GM21723 (cell line): ENCODE data around the gene ADGRA1.
"Not testable (repeated sequence)": the region's sequence is repeated elsewhere in the genome, so short reads cannot be mapped to it uniquely, and the experiment has no call there.

ENCODE experiments used
- ATAC-seq: cut with Tn5 transposase; IDR thresholded peaks from one replicate; pipeline ENCODE4 v1.9.1; 2021; ENCODE audit warnings: mild to moderate bottlenecking, moderate library complexity; ENCODE audit not compliant: unreplicated experiment

The ADGRA1 gene, protein sequence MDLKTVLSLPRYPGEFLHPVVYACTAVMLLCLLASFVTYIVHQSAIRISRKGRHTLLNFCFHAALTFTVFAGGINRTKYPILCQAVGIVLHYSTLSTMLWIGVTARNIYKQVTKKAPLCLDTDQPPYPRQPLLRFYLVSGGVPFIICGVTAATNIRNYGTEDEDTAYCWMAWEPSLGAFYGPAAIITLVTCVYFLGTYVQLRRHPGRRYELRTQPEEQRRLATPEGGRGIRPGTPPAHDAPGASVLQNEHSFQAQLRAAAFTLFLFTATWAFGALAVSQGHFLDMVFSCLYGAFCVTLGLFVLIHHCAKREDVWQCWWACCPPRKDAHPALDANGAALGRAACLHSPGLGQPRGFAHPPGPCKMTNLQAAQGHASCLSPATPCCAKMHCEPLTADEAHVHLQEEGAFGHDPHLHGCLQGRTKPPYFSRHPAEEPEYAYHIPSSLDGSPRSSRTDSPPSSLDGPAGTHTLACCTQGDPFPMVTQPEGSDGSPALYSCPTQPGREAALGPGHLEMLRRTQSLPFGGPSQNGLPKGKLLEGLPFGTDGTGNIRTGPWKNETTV

DNA sequence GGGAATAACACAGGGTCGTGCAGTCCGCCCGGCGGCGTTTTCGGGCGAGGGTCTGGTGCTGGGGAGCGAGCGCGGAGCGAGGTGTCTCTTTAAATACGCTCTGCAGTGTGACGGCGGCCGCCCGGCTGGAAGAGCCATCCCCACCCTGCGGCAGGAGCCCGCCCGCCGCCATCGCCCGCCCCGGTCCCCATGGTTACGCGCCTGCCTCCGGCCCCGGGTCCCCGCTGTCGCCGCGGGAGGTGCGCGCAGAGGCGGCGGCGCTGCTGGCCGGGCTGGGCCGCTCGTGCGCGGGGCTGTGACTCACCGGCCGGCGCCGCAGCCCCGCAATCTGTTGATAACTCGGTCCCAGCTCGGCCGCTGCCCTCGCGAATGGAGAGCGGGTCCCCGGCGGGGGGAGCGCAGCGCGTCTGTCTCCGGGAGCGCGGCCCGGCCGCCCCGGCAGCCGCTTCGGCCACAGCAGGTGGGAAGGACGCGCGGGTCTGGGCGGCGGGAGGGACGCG lies at the start of gene ADGRA1:
ADGRA1 (plus strand) TSS at position 246 of the 500 bp plus-strand sequence. CDS start 986 bp downstream, outside the sequence.
- ATAC-seq: no peak

DNA sequence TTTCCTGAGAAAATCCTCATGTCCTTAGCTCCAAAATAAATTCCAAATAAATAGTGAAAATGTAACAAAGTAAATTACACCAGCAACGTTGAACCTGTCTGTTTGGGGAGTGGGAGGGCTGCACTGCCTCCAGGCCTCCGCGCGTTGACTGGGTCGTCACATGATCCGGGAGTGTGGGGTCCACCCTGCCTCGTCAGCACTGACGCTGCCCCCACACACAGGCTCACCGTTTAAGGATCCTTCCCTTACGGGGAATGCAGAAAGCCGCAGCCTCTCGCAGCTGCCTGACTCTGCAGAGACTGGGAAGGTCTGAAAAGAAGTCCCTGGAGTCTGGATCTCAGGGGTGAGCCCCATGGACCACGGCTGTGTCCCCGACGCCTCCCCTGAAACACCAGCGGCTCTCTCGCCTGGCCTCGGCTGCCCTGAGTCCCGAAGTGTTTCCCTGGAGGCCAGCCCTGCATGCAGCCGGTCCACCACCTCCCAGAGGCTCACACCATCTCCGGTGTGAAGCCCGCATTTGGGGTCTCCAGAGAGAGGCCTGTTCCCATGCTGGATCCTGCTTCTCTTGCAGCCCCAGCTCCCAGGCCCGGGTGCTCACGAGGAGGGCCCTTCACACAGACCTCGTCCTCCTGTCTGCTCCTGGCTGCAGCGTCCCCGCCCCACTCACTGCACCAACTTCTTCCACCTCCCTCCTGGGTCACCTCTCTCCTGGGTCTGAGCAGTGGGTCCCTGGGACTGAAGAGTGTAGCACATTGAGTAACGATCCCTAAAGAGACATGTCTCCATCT lies 49.5 kb upstream of the ADGRA1 start:
- ATAC-seq: no peak

DNA sequence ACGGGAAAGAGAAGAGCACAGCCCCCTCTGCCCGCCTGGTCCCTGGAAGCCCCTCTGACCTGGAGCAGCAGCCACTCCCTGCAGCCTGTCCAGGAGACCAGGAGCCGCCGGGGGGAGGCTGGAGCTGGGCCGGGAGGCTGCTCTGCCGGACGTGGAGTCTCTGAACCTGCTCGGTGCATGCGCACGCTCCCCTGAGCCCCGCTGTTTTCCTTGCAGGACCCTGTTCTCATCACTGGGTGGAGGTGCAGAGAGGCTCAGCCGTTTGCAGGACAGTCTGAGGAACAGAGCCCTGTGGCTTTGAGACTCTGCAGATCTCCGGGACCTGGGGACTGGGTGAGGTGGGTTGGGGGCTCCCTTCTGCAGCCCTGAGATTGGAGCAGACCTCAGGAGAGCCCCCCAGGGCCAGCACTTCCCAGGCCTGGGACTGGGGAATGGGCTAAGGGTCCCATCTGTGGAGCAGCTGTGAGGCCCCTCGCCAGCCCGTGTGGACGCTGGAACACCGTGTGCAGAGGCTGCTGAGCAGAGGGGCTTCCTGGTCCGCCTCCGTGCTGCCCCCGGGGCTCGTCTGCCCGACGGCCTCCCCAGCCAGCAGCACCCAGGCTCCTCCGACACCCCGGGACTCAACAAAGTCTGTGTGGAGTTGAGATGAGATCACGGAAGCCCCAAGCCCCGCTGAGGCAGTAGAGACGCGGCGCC lies 48.5 kb upstream of the ADGRA1 start:
- no peak for ATAC-seq

DNA sequence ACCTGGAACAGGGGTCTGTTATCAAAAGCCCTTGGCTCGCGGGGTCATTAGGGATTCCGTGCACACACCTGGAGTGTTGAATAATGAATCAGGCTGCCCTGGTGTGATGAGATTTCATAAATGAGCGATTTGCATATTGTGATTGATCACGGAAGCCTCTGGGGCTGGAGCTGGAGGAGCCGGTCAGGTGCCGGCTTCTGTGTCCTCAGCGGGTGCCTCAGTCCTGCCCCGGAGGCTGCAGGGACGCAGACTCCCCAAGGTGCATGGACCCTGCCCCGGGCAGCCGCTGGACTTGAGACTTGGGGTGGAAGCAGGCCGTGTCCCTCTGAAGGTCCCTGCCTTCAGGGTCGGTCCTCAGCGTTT lies 47.9 kb upstream of the ADGRA1 start:
- ATAC-seq: no peak

DNA sequence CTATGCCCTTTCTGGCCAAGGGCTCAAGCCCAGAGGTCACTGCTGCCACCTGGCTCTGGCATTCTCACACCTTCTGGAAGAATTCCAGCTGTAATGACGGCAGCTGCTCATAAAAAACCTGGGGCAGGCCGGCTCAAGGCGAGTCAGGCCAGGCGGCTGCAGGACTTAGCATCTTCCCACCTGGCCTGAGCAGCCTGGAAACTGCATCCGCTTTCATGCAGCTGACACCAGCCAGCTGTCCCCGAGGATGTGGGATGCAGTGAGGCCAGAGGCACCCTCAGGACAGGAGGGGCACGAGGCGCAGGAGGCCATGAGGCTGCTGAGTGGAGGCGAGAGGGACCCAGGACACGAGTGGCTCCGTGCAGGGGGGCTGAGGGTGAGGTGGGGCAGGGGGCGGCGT lies 47.5 kb upstream of the ADGRA1 start:
- ATAC-seq: no peak

DNA sequence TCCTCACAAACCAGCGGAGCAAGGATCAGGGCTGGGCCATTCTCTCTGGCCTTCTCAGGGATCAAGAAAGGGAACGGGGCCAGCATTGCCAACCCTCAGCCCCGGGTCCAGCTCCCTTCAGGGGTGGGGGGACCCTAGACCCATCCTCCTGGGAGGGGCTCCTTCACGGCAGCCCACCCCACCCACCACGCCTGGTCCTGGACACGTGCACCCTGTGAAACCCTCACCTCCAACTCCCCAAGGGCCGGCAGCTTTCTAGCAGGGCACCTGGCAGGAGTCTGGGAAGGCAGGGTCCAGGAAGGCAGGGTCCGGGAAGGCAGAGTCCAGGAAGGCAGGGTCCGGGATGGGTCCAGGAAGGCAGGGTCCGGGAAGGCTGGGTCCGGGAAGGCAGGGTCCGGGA lies 46.6 kb upstream of the ADGRA1 start:
- ATAC-seq: no peak

DNA sequence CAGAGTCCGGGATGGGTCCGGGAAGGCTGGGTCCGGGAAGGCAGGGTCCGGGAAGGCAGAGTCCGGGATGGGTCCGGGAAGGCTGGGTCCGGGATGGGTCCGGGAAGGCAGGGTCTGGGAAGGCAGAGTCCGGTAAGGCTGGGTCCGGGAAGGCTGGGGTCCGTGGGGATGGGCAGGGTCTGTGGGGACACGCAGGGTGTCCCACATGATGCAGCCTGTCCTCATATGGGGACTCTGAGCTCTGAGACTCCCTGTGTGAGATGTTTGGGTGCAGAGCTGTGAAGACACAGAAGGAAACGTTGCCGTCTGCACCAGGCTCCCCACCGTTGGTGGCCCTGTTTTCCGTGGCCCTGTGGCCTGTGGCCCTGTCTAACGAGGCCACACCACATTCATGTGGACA lies 45.7 kb upstream of the ADGRA1 start:
- ATAC-seq: no peak

DNA sequence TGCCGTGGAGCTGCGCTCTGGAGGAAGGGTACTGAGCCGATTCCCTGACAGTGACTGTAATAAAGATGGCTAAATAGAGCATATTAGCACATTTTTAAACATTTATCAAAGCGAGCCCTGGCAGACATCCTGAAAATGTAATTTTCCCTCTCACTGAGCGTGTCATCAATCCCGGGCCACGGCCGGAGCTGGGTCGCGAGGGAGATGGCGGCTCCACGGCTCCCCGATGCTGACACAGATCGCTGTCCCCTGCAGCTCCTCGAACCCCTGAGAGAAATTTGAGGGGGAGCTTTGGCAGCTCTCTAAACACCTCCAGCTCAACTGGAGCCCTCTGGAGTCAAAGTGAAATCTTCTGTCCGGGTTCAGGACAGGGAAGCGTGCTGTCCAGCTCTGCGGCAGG lies 44.9 kb upstream of the ADGRA1 start:
- no peak for ATAC-seq

DNA sequence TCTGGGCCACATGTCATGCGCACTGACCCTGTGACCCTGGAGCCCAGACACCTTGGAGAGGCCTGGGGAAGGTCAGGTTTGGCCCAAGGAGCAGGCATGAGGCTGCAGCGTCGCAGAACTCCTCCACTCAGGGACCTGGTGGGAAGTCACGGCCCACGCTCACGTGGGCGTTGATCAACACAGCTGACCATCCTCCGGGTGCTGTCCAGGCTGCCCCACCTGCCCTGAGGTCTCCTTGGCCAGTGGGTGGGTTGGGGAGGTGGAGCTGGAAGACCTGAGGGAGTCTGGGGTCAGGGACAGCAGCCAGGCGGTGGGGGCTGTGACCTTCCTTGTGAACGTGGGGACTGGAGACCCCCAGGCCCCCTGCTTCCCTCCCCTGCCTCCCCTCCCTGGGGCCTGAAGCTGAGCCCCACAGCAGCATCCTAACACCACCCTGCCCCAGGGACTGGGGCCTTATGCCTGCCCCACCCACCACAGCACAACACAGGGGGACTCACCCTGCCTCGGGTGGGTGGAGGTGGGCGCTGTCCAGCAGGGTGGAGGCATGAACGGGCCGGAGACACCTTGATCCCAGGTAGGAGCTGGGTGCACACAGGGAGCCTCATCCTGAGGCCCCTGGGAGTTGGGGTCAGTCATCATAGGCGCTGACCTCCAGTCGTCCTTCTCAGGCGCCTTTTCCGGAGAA lies 44.0 kb upstream of the ADGRA1 start:
- no peak for ATAC-seq

DNA sequence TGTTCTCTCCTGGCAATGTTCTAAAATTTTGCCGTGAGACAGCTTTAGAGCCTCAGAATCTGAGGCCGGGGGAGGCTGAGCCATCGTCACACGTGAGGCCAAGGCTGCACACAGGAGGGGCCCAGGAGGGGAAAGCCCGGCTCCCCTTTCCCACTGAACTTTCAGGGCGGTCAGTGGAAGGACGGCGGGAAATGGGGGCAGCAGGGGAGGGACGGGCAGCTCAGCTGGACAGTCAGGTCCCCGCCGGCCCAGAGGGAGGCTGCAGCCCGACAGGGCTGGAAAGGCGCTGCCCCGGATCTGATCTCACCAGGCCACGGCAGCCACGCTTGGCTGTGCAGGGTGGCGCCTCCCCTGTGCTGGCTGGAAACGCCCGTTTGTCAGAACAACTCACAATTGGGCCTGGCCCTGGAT lies 43.3 kb upstream of the ADGRA1 start:
- ATAC-seq: no peak

DNA sequence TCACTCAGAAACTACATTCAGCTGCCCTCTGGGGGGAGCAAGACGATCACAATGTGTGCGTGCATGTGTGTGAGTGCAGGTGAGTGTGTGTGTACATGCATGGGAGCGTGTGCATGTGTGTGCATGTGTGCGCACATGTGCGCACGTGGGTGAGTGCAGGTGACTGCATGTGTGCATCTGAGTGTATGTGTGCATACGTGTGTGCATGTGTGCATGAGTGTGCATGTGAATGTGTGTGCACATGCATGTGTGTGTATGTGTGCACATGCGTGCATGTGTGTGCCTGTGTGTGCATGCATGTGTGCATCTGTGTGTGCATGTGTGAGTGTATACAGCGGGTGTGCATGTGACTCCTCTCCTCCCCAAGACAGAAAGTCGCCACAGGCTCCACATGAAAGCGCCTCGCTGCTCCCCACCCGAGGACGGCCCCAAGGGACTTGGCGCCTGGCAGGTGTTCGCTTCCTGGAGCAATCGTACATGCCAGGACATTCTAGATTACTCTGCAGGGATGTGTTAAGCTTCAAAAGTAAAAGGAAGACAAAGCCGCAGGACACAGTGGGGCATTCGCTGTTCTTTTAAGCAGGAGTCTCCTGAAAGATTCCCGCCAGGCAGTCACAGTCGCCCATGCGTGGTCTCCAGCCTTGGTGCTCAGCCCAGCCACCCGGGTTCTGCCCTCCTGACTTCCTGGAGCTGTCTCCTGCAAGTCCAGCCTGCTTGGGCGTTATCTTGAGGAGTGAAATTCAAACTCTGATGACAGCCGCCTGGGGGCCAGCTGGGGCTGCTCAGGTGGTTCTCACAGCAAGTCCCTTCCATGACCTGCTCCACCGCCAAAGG lies 42.0 kb upstream of the ADGRA1 start:
- ATAC-seq: no peak

DNA sequence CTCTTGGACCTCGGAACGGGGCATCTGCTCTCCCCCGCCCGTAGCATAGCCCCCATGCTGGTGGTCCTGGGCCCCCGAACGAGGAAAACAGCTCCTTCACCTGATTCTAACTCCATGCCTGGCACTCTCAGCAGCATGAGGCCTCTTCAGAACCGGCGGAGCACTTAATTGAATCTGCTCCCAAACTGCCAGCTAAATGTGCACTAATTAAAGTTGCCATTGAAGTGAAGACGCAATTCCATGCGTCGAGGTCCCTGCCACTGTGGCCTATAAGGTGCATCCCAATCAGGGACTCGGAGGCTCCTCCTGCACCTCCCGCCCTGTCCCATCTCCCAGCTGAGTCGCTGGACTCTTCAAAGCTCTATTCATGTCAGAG lies 41.3 kb upstream of the ADGRA1 start:
- no peak for ATAC-seq

DNA sequence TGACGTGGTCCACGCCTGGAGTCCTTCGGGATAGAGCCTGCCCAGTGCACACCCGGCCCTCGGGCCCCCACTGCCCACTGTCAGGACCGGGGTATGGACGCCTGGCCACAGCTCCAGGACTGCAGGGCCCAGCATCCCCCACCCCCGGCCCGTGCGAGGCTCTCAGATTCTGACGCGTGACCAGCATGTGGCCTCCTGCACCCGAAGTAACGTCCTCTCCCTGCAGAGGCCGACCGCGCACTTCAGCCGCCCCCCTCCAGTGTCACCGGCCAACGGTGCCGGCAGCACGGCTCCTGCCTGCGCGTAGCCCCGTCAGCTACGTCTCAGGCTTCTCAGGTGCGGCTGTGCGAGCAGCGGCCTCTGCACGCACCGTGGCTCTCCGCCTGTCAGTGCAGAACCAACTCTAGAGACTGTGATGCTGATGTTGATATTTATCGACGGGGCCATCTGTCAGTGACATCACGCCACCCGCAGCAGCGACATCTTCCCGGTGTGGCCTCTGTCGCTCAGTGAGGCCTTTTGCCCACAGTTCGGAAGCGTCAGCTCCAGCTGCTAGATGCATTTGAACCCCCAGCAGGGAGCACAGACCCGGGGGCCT lies 40.1 kb upstream of the ADGRA1 start:
- ATAC-seq: no peak

DNA sequence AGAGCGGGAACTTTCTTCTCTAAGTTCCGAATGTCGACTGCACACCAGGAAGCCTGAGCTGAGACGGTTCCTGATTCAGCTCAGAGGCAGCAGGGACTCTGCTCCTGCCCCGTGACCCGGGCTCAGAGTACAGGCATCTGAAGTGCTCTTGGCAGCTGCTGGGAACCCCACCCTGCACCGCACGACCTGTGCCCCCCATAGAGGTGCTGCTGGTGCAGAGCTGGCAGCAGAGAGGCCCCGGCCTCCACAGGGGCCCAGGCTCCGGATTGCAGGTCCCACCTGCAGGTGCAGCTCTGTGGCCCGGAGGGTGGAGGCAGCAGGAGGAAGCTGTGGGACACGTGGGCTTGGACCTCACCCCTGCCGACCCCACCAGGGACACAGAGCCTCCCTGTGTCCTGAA lies 39.5 kb upstream of the ADGRA1 start:
- no peak for ATAC-seq

DNA sequence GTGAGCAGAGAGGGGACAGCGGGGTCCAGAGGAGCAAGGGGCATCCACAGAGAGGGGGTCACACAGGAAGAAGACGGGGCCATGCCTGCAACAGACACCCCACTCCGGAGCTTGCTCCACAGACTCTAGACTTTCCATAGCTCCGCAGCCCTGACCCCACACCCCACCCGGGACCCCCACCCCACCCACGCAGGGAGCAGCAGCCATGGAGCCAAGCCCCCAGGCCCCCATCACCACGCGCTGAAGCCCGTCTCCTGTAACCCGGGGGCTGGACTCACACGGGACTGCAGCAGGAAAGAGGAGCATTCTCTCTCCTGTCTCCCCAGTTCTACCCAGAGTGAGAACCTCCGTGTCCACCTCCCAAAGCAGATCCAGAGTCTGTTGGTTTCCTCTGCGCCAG lies 38.8 kb upstream of the ADGRA1 start:
- no peak for ATAC-seq

DNA sequence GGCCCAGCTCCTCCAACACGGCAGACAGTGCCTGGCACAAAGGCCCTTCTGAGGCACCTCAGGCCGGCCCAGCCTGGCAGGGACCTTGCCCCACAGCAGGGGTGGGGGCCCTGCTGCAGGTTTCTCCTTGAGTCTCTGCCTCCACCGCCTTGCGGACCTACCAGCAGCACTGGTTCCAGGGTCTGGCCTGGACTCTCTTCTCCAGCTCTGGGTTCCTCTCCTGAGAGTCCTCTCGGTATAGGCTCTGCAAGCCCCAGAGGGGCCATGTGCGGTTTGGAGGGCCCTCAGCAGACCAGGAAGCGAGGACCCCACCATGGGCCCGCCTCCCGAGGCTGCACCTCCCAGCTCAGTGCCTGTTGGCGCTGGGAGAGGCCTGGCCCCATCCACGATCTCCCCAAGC lies 38.1 kb upstream of the ADGRA1 start:
- no peak for ATAC-seq

DNA sequence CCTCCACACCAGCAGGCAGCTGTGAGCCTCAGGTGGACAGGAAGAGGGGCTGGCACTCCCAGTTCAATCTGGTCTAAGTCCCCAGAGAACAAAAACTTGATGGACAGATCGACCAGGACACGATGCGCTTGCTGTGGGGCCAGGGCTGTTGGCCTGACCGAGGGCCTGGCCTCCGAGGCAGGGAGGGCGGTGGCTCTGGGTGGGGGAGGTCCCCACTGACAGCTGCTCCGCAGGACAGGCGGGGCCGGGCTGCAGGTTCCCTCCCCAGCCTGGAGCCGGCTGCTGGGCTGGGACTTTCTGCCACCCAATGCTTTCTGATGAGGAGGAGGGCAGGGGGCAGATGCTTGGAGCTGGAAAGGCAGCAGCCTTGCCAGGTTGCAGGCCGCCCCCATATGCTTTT lies 37.4 kb upstream of the ADGRA1 start:
- ATAC-seq: no peak

DNA sequence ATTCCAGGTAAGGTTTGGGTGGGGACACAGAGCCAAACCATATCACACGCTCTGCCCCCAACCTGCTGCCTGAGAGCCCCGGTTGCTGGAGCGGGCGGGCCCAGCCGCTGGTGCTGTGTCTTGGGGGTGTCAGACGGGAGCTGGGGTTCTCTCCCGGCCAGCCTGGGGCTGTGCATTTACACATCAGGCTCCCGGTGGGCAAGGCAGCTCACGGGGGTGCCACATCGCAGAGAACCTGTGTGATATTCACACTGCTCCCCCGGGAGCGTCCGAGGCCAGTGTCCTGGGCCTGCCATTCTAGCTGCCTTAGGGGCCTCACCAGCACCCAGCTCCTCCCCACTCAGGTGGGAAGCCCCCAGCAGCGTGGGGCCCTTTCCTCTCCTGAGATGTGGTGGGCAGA lies 35.6 kb upstream of the ADGRA1 start:
- no peak for ATAC-seq

DNA sequence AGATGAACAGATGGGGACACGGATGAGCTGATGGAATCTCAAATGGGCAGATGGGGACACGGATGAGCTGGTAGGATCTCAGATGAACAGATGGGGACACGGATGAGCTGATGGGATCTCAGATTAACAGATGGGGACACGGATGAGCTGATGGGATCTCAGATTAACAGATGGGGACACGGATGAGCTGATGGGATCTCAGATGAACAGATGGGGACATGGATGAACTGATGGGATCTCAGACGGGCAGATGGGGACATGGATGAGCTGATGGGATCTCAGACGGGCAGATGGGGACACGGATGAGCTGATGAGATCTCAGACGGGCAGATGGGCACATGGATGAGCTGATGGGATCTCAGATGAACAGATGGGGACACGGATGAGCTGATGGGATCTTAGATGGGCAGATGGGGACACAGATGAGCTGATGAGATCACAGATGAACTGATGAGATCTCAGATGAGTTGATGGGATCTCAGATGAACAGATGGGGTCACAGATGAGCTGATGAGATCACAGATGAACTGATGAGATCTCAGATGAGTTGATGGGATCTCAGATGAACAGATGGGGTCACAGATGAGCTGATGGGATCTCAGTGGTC lies 34.1 kb upstream of the ADGRA1 start:
- not testable (repeated sequence) for ATAC-seq
